Temporal lobe (tissue), 2 donors: ENCODE results near the gene KCNJ13. TPM values are rescaled to one million over a fixed set of nuclear protein-coding genes. Genes with fewer than 3 reads are reported as not detected.

Source experiments
- small RNA-seq: library from RNA; depleted of rRNA; stranded (forward); fragments of <200 nt; gene quantifications from one replicate; pipeline ENCODE3, GENCODE V24; 2014; ENCODE audit warnings: low replicate concordance
- total RNA-seq: library from RNA; depleted of rRNA; stranded (reverse); fragments of >200 nt; gene quantifications from one replicate; pipeline ENCODE4 v1.2.3, GENCODE V29; 2014

KCNJ13 gene
- total RNA-seq, 1 donor from 2014 or later: 1.2 TPM

Small RNAs within 50 kb of the gene (small RNA-seq; reads per million reads assigned to genes)
- gene RNU6-107P: not detected

Other genes starting within 250 kb of the KCNJ13 start
- not detected for gene CHRNG, start 236.9 kb downstream of the KCNJ13 start, total RNA-seq
- 8.9 TPM for gene TIGD1, start 226.0 kb downstream of the KCNJ13 start, total RNA-seq
- gene EIF4E2, start 225.9 kb downstream of the KCNJ13 start, total RNA-seq: 30.5 TPM
- 2.7 TPM for gene EFHD1, start 143.0 kb downstream of the KCNJ13 start, total RNA-seq
- gene GIGYF2, start 79.2 kb downstream of the KCNJ13 start, total RNA-seq: 72.5 TPM
- gene SNORC, start 93.7 kb upstream of the KCNJ13 start, total RNA-seq: 0.74 TPM
- gene NGEF, start 236.7 kb upstream of the KCNJ13 start, total RNA-seq: 33.4 TPM